HG02759 (cell line): ENCODE results near the gene DPYSL4.

ENCODE experiments used
- ATAC-seq: cut with Tn5 transposase; IDR thresholded peaks from one replicate; pipeline ENCODE4 v1.9.1; 2021; ENCODE audit warnings: mild to moderate bottlenecking, moderate library complexity; ENCODE audit not compliant: unreplicated experiment

Gene DPYSL4

GRCh38 chr10:132186488-132187429 is at the start of gene DPYSL4:
TSS of gene DPYSL4 (plus strand) at chr10:132186948. CDS start at chr10:132187064, 116 bp downstream.
- peak; percentile 58 for ATAC-seq

- ATAC-seq, result no peak
Observed at GRCh38 chr10:132137111-132138072, 49.4 kb upstream of the DPYSL4 start.

GRCh38 chr10:132138133-132138532 is 48.6 kb upstream of the DPYSL4 start:
- ATAC-seq, result no peak

GRCh38 chr10:132138596-132138995 is 48.2 kb upstream of the DPYSL4 start:
- no peak for ATAC-seq

GRCh38 chr10:132139526-132139925 is 47.2 kb upstream of the DPYSL4 start:
- no peak for ATAC-seq

GRCh38 chr10:132140167-132140925 is 46.4 kb upstream of the DPYSL4 start:
- no peak for ATAC-seq

- no peak for ATAC-seq
Observed at GRCh38 chr10:132141076-132141475, 45.7 kb upstream of the DPYSL4 start.

- no peak for ATAC-seq
Observed at GRCh38 chr10:132141526-132142395, 45.0 kb upstream of the DPYSL4 start.

GRCh38 chr10:132142396-132143161 is 44.2 kb upstream of the DPYSL4 start:
- peak; percentile 72 for ATAC-seq

- no peak for ATAC-seq
Observed at GRCh38 chr10:132143162-132143561, 43.6 kb upstream of the DPYSL4 start.

GRCh38 chr10:132144086-132144485 is 42.7 kb upstream of the DPYSL4 start:
- ATAC-seq, result no peak

- no peak for ATAC-seq
Observed at GRCh38 chr10:132145002-132145401, 41.7 kb upstream of the DPYSL4 start.

GRCh38 chr10:132145521-132146185 is 41.1 kb upstream of the DPYSL4 start:
- ATAC-seq, result no peak

- ATAC-seq, result no peak
Observed at GRCh38 chr10:132146271-132146671, 40.5 kb upstream of the DPYSL4 start.

- no peak for ATAC-seq
Observed at GRCh38 chr10:132146941-132147915, 39.5 kb upstream of the DPYSL4 start.

GRCh38 chr10:132148261-132149251 is 38.2 kb upstream of the DPYSL4 start:
- ATAC-seq, result no peak
